ENCODE measurements around the gene STXBP1.
A peak's percentile ranks its signal among the peaks of the same experiment; 100 is the strongest.

Gene STXBP1

DNA sequence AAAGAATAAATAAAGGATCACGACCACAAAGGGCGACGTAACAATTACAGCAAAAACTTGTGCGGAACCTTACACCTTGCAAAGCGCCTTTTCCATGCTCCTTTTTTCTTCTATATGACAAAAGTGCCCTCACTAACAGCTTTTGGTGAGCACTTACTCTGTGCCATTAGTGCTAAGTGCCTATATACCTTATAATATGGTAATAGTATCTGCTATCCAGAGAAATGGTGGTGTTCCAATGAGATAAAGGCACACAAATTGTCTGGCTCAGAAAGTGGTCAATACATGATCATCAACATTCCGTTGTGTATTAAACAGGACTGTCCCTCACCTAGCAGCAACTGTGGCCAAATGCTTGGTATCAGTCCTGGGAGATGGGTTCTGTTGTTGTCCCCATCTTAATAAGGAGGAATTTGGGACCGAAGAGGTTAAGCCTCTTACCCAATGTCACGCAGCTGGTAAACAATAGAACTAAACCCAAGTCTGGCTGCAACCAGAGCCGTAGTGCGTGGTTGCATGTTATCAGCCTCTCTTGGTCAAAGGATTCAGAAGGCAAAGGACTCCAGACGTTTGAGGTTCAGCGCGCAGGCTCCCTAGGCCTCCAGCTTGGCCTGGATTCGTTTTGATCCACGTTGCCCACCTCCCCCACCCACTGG lies 123.6 kb downstream of the STXBP1 start:
- no peak for TF ChIP-seq CTCF (IDR thresholded peaks at IDR 0.05; ENCODE audit: low read length, missing control alignments)
- H3K4me3 ChIP-seq (replicated peaks; ENCODE audit: low read depth, low read length), result no peak overlapping the region
- peak; percentile 20 for DNase-seq (ENCODE audit: low read depth)

- TF ChIP-seq CTCF (IDR thresholded peaks at IDR 0.05; ENCODE audit: low read length, missing control alignments), result no peak
- DNase-seq (ENCODE audit: low read depth), result no peak
- no peak overlapping the region for H3K4me3 ChIP-seq (replicated peaks; ENCODE audit: low read depth, low read length)
These were observed 126.6 kb downstream of the STXBP1 start for GRCh38 chr9:127738666-127739065.

GRCh38 chr9:127739614-127740330 lies 127.7 kb downstream of the STXBP1 start:
- TF ChIP-seq CTCF (IDR thresholded peaks at IDR 0.05; ENCODE audit: low read length, missing control alignments), result no peak
- DNase-seq (ENCODE audit: low read depth), result no peak
- H3K4me3 ChIP-seq (replicated peaks; ENCODE audit: low read depth, low read length), result no peak overlapping the region

- no peak overlapping the region for H3K4me3 ChIP-seq (replicated peaks; ENCODE audit: low read depth, low read length)
- no peak for DNase-seq (ENCODE audit: low read depth)
- no peak for TF ChIP-seq CTCF (IDR thresholded peaks at IDR 0.05; ENCODE audit: low read length, missing control alignments)
These were observed 129.9 kb downstream of the STXBP1 start for GRCh38 chr9:127741831-127742434.

Data from fibroblast of pulmonary artery (primary cell).